Gastrocnemius medialis (tissue), 4 donors: ENCODE data around the gene SNX18.

ENCODE experiments used
- CTCF ChIP-seq, 5 experiments: fragments of 450-650 bp in 3 of 5; fragments of 200-600 bp in 2 of 5; sonication (generic) in 2 of 5; IDR thresholded peaks in 4 of 5; conservative IDR thresholded peaks in 1 of 5; 1 replicate in 4 of 5; 2 replicates in 1 of 5; pipeline ENCODE4 v1.5.1; 2016 to 2019; ENCODE audit warnings: antibody characterized with exemption in 5 of 5, mild to moderate bottlenecking in 3 of 5, moderate library complexity in 3 of 5
- POLR2A ChIP-seq, 2 donors: fragments of 450-650 bp; IDR thresholded peaks; one replicate each; pipeline ENCODE4 v1.6.1; 2017; ENCODE audit warnings: antibody characterized with exemption in 2 of 2, mild to moderate bottlenecking in 2 of 2, moderate library complexity in 2 of 2

- no peak for TF ChIP-seq POLR2A (IDR thresholded peaks at IDR 0.05)
- no peak for TF ChIP-seq CTCF (IDR thresholded peaks at IDR 0.05 in 4 of 5, conservative IDR thresholded peaks at IDR 0.05 in 1 of 5)
These were observed 37.3 kb upstream of the SNX18 start for GRCh38 chr5:54480296-54480695.
